DND-41 (cell line): Measurements from ENCODE around the gene LSM7.

Source experiments
- CTCF ChIP-seq: IDR thresholded peaks from 2 replicates; pipeline ENCODE4 v1.5.1; 2012; ENCODE audit warnings: borderline replicate concordance, low read length, moderate library complexity, mild to moderate bottlenecking; ENCODE audit not compliant: poor library complexity, severe bottlenecking; ENCODE audit errors: extremely low read depth
- EZH2 ChIP-seq: IDR thresholded peaks from 3 replicates; pipeline ENCODE4 v1.6.1; 2012; ENCODE audit warnings: borderline replicate concordance, low read depth, mild to moderate bottlenecking, moderate library complexity, low read length, inconsistent platforms; ENCODE audit not compliant: severe bottlenecking

DNA sequence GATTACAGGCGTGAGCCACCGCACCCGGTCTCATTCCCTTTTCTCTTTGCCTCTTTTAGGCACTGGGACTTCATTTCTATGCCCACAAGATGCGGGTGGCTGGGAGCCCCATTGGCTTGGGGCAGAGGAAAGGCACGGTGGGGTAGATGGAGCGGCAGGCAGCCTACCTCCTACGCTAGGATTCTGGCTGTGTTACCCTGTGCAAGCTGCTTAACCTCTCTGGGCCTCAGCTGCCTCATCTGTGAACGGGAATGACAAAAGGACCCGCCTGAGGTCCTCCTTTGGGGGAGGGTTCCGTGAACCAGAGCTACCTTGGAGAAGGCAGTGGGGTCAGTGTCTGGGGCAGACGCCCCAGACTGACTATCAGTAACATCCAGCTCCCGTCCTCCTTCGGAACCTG lies 11.1 kb downstream of the LSM7 start:
- TF ChIP-seq CTCF, result no peak
- no peak for TF ChIP-seq EZH2
